PC-9 (cell line): ENCODE measurements around the gene AGAP1.

Experiments
- CTCF ChIP-seq: fragments of 200-600 bp; sonication (generic); conservative IDR thresholded peaks from 2 replicates; pipeline ENCODE4 v1.6.1; 2017; ENCODE audit warnings: mixed run types, antibody characterized with exemption, mild to moderate bottlenecking, moderate library complexity
- EZH2 ChIP-seq: fragments of 200-600 bp; sonication (generic); IDR thresholded peaks from 2 replicates; pipeline ENCODE4 v1.8.0; 2017; ENCODE audit warnings: antibody characterized with exemption, low read depth

DNA sequence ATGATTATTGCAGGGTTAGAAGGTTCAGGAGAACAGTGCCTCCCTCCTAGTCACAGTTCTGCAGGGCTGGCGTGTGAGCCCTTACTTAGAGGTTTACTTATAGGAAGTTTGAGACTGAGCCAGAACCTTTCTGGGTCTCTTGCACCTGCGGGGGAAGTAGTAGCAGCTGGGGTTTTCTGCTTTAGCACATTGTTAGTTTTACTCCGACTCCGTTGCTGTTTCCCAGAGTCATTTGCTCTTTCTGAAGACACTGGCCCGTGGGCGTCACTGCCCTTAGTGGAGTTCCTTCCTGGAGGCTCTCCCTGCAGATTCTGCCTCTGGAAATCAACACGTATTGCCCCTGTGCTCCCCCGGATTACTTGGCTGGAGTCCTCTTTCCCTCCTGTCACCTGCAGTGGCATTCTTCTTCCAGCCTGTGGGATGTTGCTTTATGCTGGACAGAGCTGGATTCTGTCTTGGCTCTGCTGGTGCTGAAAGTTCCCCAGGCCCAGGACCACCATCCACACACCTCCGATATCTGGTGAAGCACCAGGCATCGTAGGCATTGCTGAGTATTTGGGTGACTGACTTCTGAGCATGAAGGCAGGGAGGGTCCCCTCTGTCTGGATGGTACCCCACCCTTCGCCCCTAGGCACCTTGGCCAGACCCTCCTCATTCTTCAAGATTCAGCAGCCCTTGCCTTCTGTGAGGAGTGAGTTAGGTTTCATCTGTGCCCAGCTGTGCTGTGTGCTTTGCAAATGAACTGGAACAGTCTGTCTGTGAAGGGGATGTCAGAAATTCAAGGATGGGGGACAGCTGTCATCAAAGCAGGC is 51.7 kb downstream of the AGAP1 start:
- TF ChIP-seq CTCF (no peak), EZH2 (no peak)
